Panc1 (cell line): ENCODE data around the gene KCND3. TPM values are rescaled to one million over a fixed set of nuclear protein-coding genes. Genes with fewer than 3 reads are reported as not detected.

Source experiments
- ATAC-seq: fragments of 200-7000 bp; cut with Tn5 transposase; 2 replicates; pipeline ENCODE4 v1.9.1; 2020; ENCODE audit warnings: mild to moderate bottlenecking, moderate library complexity
- BruUV-seq: library from RNA; stranded (reverse); fragments of 400-500 nt; replicated peaks from 2 replicates; lab custom pipeline; 2021; lab: Mats Ljungman, UMichigan
- CTCF ChIA-PET: fragments of 300-600 bp; sonication (Branson Sonifier 250); formaldehyde crosslinking; loops from one replicate; lab custom pipeline; 2022; ENCODE audit warnings: antibody characterized with exemption; lab: Charles Lee
- POLR2A ChIA-PET: fragments of 300-600 bp; sonication (Branson Sonifier 250); formaldehyde crosslinking; loops from one replicate; lab custom pipeline; 2022; ENCODE audit warnings: antibody characterized with exemption; lab: Charles Lee
- DNase-seq: peaks from one replicate; pipeline ENCODE4 v3.0.0-alpha.2; 2010; ENCODE audit warnings: low read depth, low spot score
- H3K27ac ChIP-seq: 2 replicates; pipeline ENCODE4 v1.5.1; 2011; ENCODE audit warnings: mild to moderate bottlenecking, low read length, inconsistent platforms
- H3K27me3 ChIP-seq: fragments of 200-500 bp; sonication (Bioruptor generic); 2 replicates; pipeline ENCODE4 v1.6.0; 2014; ENCODE audit warnings: low read length, inconsistent platforms; ENCODE audit not compliant: control insufficient read depth, insufficient read depth
- H3K36me3 ChIP-seq: fragments of 200-500 bp; sonication (Bioruptor generic); 2 replicates; pipeline ENCODE4 v1.5.1; 2014; ENCODE audit warnings: inconsistent platforms, mild to moderate bottlenecking, low read length, moderate library complexity; ENCODE audit not compliant: control insufficient read depth, insufficient read depth
- H3K4me1 ChIP-seq: 2 replicates; pipeline ENCODE4 v1.5.1; 2011; ENCODE audit warnings: inconsistent platforms, mild to moderate bottlenecking, low read length, moderate library complexity; ENCODE audit not compliant: control insufficient read depth, insufficient read depth
- H3K4me3 ChIP-seq, 2 experiments: 2 replicates each; pipeline ENCODE4 v1.5.1; 2011 to 2012; ENCODE audit warnings: low read depth in 2 of 2, low read length in 2 of 2, mild to moderate bottlenecking in 2 of 2, inconsistent platforms in 1 of 2, moderate library complexity in 1 of 2
- H3K9me3 ChIP-seq: fragments of 200-500 bp; sonication (Bioruptor generic); 2 replicates; pipeline ENCODE4 v1.5.1; 2014; ENCODE audit warnings: low read depth, mild to moderate bottlenecking, inconsistent platforms, low read length, moderate library complexity; ENCODE audit not compliant: control insufficient read depth, insufficient read depth
- POLR2AphosphoS5 ChIP-seq: IDR thresholded peaks from 2 replicates; pipeline ENCODE4 v1.6.1; 2012; ENCODE audit warnings: mild to moderate bottlenecking, low read depth, low read length, moderate library complexity
- SIN3A ChIP-seq: IDR thresholded peaks from 2 replicates; pipeline ENCODE4 v1.6.1; 2012; ENCODE audit warnings: low read depth, mild to moderate bottlenecking, low read length, moderate library complexity, borderline replicate concordance; ENCODE audit not compliant: insufficient read depth
- TCF7L2 ChIP-seq: IDR thresholded peaks from 2 replicates; pipeline ENCODE4 v1.6.1; 2011; ENCODE audit warnings: mild to moderate bottlenecking, low read depth, low read length, inconsistent platforms
- in situ Hi-C: cut with HindIII; loops from 2 replicates; pipeline ENCODE4 v1.10.0; 2016; ENCODE audit warnings: low sequenced_read_pairs, low pct_unique_long_range_greater_than_20kb
- intact Hi-C: fragments of 100-400 bp; cut with micrococcal nuclease; formaldehyde crosslinking; loops from one replicate; pipeline ENCODE4 v1.10.0; 2022; ENCODE audit not compliant: unreplicated experiment
- total RNA-seq: library from RNA; stranded (reverse); gene quantifications from one replicate; pipeline ENCODE4 v1.2.1, GENCODE V29; 2021; ENCODE audit not compliant: unreplicated experiment
- TF ChIP-seq, protein P1 (sequence below), 2 experiments: IDR thresholded peaks; 2 replicates each; pipeline ENCODE4 v1.6.1; 2011 to 2012; ENCODE audit warnings: low read depth in 2 of 2, control low read depth in 1 of 2, low read length in 1 of 2, mild to moderate bottlenecking in 1 of 2, moderate library complexity in 1 of 2; ENCODE audit not compliant: insufficient read depth in 1 of 2
- TF ChIP-seq, protein P2 (sequence below): fragments of 450-650 bp; IDR thresholded peaks from 2 replicates; pipeline ENCODE4 v1.5.1; 2017; ENCODE audit warnings: mild to moderate bottlenecking

The KCND3 gene
- total RNA-seq, 1 experiment from 2014 or later, result not detected

GRCh38 chr1:111992476-111992875 is 3.0 kb upstream of the KCND3 start:
- POLR2A ChIA-PET, result no interaction called here
- Histone ChIP-seq H3K4me1 (no peaks in the 10 kb centered on the region), H3K27me3 (peaks cover 10% of the 10 kb centered on the region), H3K4me3 (no peak overlapping the region), H3K36me3 (no peaks in the 10 kb centered on the region), H3K9me3 (no peaks in the 10 kb centered on the region), H3K27ac (no peak overlapping the region)
- in situ Hi-C loops, result no loop called here
- TF ChIP-seq, protein P1, sequence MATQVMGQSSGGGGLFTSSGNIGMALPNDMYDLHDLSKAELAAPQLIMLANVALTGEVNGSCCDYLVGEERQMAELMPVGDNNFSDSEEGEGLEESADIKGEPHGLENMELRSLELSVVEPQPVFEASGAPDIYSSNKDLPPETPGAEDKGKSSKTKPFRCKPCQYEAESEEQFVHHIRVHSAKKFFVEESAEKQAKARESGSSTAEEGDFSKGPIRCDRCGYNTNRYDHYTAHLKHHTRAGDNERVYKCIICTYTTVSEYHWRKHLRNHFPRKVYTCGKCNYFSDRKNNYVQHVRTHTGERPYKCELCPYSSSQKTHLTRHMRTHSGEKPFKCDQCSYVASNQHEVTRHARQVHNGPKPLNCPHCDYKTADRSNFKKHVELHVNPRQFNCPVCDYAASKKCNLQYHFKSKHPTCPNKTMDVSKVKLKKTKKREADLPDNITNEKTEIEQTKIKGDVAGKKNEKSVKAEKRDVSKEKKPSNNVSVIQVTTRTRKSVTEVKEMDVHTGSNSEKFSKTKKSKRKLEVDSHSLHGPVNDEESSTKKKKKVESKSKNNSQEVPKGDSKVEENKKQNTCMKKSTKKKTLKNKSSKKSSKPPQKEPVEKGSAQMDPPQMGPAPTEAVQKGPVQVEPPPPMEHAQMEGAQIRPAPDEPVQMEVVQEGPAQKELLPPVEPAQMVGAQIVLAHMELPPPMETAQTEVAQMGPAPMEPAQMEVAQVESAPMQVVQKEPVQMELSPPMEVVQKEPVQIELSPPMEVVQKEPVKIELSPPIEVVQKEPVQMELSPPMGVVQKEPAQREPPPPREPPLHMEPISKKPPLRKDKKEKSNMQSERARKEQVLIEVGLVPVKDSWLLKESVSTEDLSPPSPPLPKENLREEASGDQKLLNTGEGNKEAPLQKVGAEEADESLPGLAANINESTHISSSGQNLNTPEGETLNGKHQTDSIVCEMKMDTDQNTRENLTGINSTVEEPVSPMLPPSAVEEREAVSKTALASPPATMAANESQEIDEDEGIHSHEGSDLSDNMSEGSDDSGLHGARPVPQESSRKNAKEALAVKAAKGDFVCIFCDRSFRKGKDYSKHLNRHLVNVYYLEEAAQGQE (IDR thresholded peaks at IDR 0.05; ENCODE audit: insufficient read depth in 1 of 2, low read depth in 2 of 2, low read length in 1 of 2), result no peak
- no peak for TF ChIP-seq TCF7L2
- TF ChIP-seq, protein P2, sequence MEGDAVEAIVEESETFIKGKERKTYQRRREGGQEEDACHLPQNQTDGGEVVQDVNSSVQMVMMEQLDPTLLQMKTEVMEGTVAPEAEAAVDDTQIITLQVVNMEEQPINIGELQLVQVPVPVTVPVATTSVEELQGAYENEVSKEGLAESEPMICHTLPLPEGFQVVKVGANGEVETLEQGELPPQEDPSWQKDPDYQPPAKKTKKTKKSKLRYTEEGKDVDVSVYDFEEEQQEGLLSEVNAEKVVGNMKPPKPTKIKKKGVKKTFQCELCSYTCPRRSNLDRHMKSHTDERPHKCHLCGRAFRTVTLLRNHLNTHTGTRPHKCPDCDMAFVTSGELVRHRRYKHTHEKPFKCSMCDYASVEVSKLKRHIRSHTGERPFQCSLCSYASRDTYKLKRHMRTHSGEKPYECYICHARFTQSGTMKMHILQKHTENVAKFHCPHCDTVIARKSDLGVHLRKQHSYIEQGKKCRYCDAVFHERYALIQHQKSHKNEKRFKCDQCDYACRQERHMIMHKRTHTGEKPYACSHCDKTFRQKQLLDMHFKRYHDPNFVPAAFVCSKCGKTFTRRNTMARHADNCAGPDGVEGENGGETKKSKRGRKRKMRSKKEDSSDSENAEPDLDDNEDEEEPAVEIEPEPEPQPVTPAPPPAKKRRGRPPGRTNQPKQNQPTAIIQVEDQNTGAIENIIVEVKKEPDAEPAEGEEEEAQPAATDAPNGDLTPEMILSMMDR, result no peak
- no peak for TF ChIP-seq SIN3A
- no peak for TF ChIP-seq POLR2AphosphoS5
- ATAC-seq, result no peak
- intact Hi-C loops, result no loop called here
- no TSS peak for BruUV-seq
- DNase-seq, result no peak
- CTCF ChIA-PET, result interaction anchor here (0.5 to 0.6 kb wide), 2 partner anchors 16 to 196 kb away, joined by 3 to 7 read pairs; no protein-coding TSS in a partner anchor

GRCh38 chr1:111990878-111991718 is 1.6 kb upstream of the KCND3 start:
- Histone ChIP-seq H3K4me1 (no peaks in the 10 kb centered on the region), H3K27ac (no peak overlapping the region), H3K36me3 (no peaks in the 10 kb centered on the region), H3K9me3 (no peaks in the 10 kb centered on the region), H3K4me3 (peak overlapping the region in 1 of 2 experiments; percentile 35; a peak in 2 of 4 replicates), H3K27me3 (peaks cover 10% of the 10 kb centered on the region)
- CTCF ChIA-PET, result no interaction called here
- TF ChIP-seq, protein P1 (IDR thresholded peaks at IDR 0.05; ENCODE audit: insufficient read depth in 1 of 2, low read depth in 2 of 2, low read length in 1 of 2), result no peak
- TF ChIP-seq POLR2AphosphoS5 (no peak), SIN3A (no peak), TCF7L2 (no peak)
- TF ChIP-seq, protein P2, result peak; percentile 65
- DNase-seq, result no peak
- in situ Hi-C loops, result no loop called here
- no TSS peak for BruUV-seq
- ATAC-seq, result peak; percentile 79
- intact Hi-C loops, result no loop called here
- POLR2A ChIA-PET, result no interaction called here
